WI38 (cell line): ENCODE data around the gene RALGAPA1.
A peak's percentile ranks its signal among the peaks of the same experiment; 100 is the strongest.
"Not testable (repeated sequence)": the region's sequence is repeated elsewhere in the genome, so short reads cannot be mapped to it uniquely, and the experiment has no call there.

Source experiments
- H3K4me3 ChIP-seq: 2 replicates; pipeline ENCODE4 v1.5.1; 2011; ENCODE audit warnings: low read depth, mild to moderate bottlenecking, control low read depth, low read length
- CTCF ChIP-seq: IDR thresholded peaks from 2 replicates; pipeline ENCODE4 v1.5.1; 2012; ENCODE audit warnings: low read depth, mild to moderate bottlenecking, control low read depth, low read length

The RALGAPA1 gene

GRCh38 chr14:35849122-35849521 lies 40.0 kb upstream of the RALGAPA1 start:
- TF ChIP-seq CTCF, result no peak
- H3K4me3 ChIP-seq, result no peak overlapping the region

- no peak overlapping the region for H3K4me3 ChIP-seq
- TF ChIP-seq CTCF, result no peak
These were observed 38.5 kb upstream of the RALGAPA1 start for GRCh38 chr14:35847636-35848035.

- TF ChIP-seq CTCF, result no peak
- no peak overlapping the region for H3K4me3 ChIP-seq
These were observed 35.4 kb upstream of the RALGAPA1 start for GRCh38 chr14:35844494-35844893.

- not testable (repeated sequence) for H3K4me3 ChIP-seq
These were observed 33.1 kb upstream of the RALGAPA1 start for GRCh38 chr14:35842245-35842644.

- H3K4me3 ChIP-seq, result not testable (repeated sequence)
These were observed 32.6 kb upstream of the RALGAPA1 start for GRCh38 chr14:35841704-35842103.

- TF ChIP-seq CTCF, result no peak
- no peak overlapping the region for H3K4me3 ChIP-seq
These were observed 26.3 kb upstream of the RALGAPA1 start for GRCh38 chr14:35835208-35835982.

- no peak for TF ChIP-seq CTCF
- H3K4me3 ChIP-seq, result no peak overlapping the region
These were observed 20.4 kb upstream of the RALGAPA1 start for GRCh38 chr14:35829449-35829848.

GRCh38 chr14:35827678-35828472 lies 18.8 kb upstream of the RALGAPA1 start:
- H3K4me3 ChIP-seq, result peak overlapping the region; percentile 93
- no peak for TF ChIP-seq CTCF
